ENCODE data around the gene PHYKPL.
A peak's percentile ranks its signal among the peaks of the same experiment; 100 is the strongest.

PHYKPL gene

DNA sequence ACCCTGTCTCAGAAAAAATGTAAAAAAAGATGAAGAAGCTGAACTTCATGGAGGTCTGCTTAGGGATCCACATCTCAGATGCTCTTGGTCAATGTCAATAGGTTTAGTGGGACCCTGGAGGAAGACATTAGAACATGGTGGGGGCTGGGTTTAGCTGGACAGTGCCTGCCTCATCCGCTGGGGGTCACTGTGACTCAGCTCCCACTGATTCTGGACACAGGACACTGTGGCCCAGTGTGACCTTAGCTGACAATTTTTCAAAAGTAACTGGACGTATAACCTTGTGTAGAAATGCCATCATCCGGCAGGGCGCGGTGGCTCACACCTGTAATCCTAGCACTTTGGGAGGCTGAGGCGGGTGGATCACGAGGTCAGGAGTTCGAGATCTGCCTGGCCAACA, 35.6 kb downstream of the PHYKPL start:
- no peaks in the 10 kb centered on the region for H3K27me3 ChIP-seq (ENCODE audit: insufficient read depth, poor library complexity, severe bottlenecking)
- TF ChIP-seq POLR2AphosphoS5 (IDR thresholded peaks at IDR 0.05; ENCODE audit: low read depth) (no peak), CTCF (IDR thresholded peaks at IDR 0.05; ENCODE audit: insufficient read depth, low read length) (no peak), GABPA (IDR thresholded peaks at IDR 0.05; ENCODE audit: low read depth) (no peak), SPI1 (IDR thresholded peaks at IDR 0.05; ENCODE audit: borderline replicate concordance, low read depth) (no peak)
- TF ChIP-seq, protein P1, sequence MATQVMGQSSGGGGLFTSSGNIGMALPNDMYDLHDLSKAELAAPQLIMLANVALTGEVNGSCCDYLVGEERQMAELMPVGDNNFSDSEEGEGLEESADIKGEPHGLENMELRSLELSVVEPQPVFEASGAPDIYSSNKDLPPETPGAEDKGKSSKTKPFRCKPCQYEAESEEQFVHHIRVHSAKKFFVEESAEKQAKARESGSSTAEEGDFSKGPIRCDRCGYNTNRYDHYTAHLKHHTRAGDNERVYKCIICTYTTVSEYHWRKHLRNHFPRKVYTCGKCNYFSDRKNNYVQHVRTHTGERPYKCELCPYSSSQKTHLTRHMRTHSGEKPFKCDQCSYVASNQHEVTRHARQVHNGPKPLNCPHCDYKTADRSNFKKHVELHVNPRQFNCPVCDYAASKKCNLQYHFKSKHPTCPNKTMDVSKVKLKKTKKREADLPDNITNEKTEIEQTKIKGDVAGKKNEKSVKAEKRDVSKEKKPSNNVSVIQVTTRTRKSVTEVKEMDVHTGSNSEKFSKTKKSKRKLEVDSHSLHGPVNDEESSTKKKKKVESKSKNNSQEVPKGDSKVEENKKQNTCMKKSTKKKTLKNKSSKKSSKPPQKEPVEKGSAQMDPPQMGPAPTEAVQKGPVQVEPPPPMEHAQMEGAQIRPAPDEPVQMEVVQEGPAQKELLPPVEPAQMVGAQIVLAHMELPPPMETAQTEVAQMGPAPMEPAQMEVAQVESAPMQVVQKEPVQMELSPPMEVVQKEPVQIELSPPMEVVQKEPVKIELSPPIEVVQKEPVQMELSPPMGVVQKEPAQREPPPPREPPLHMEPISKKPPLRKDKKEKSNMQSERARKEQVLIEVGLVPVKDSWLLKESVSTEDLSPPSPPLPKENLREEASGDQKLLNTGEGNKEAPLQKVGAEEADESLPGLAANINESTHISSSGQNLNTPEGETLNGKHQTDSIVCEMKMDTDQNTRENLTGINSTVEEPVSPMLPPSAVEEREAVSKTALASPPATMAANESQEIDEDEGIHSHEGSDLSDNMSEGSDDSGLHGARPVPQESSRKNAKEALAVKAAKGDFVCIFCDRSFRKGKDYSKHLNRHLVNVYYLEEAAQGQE (IDR thresholded peaks at IDR 0.05; ENCODE audit: insufficient replicate concordance, low read depth) = no peak
- no peak for DNase-seq (ENCODE audit: low read depth in 1 of 2, low spot score in 1 of 2)
- H3K27ac ChIP-seq (replicated peaks) = no peak overlapping the region
- H3K4me3 ChIP-seq (replicated peaks; ENCODE audit: insufficient read depth, low read length) = no peak overlapping the region

- no peak for TF ChIP-seq CTCF (IDR thresholded peaks at IDR 0.05; ENCODE audit: insufficient read depth, low read length)
- TF ChIP-seq GABPA (IDR thresholded peaks at IDR 0.05; ENCODE audit: low read depth) = no peak
- TF ChIP-seq, protein P1 (IDR thresholded peaks at IDR 0.05; ENCODE audit: insufficient replicate concordance, low read depth) = no peak
- no peak for TF ChIP-seq POLR2AphosphoS5 (IDR thresholded peaks at IDR 0.05; ENCODE audit: low read depth)
- TF ChIP-seq SPI1 (IDR thresholded peaks at IDR 0.05; ENCODE audit: borderline replicate concordance, low read depth) = no peak
- no peaks in the 10 kb centered on the region for H3K27me3 ChIP-seq (ENCODE audit: insufficient read depth, poor library complexity, severe bottlenecking)
- DNase-seq (ENCODE audit: low read depth in 1 of 2, low spot score in 1 of 2) = no peak
- no peak overlapping the region for H3K4me3 ChIP-seq (replicated peaks; ENCODE audit: insufficient read depth, low read length)
- no peak overlapping the region for H3K27ac ChIP-seq (replicated peaks)
Measured at GRCh38 chr5:178196281-178196812, 36.3 kb downstream of the PHYKPL start.

GRCh38 chr5:178194026-178194425, 38.6 kb downstream of the PHYKPL start:
- Histone ChIP-seq H3K27ac (replicated peaks) (peak overlapping the region; percentile 42), H3K27me3 (ENCODE audit: insufficient read depth, poor library complexity, severe bottlenecking) (no peaks in the 10 kb centered on the region), H3K4me3 (replicated peaks; ENCODE audit: insufficient read depth, low read length) (no peak overlapping the region)
- TF ChIP-seq GABPA (IDR thresholded peaks at IDR 0.05; ENCODE audit: low read depth) (no peak), CTCF (IDR thresholded peaks at IDR 0.05; ENCODE audit: insufficient read depth, low read length) (no peak), POLR2AphosphoS5 (IDR thresholded peaks at IDR 0.05; ENCODE audit: low read depth) (0 out of 2 replicates have a peak, but pooled peaks have one; percentile 26), SPI1 (IDR thresholded peaks at IDR 0.05; ENCODE audit: borderline replicate concordance, low read depth) (peak; percentile 60; the same call in 1 of the 2 replicates)
- TF ChIP-seq, protein P1 (IDR thresholded peaks at IDR 0.05; ENCODE audit: insufficient replicate concordance, low read depth) = no peak
- DNase-seq (ENCODE audit: low read depth in 1 of 2, low spot score in 1 of 2) = peak in 1 of 2 experiments; percentile 87
